ENCODE results near the gene COL9A2.

COL9A2 gene

GRCh38 chr1:40303790-40304189 lies 13.3 kb downstream of the COL9A2 start:
- FAIRE-seq (no peak), DNase-seq (ENCODE audit: low spot score) (no peak)

GRCh38 chr1:40303051-40303771 lies 13.9 kb downstream of the COL9A2 start:
- FAIRE-seq (no peak), DNase-seq (ENCODE audit: low spot score) (no peak)

GRCh38 chr1:40302475-40302874 lies 14.6 kb downstream of the COL9A2 start:
- no peak for FAIRE-seq
- no peak for DNase-seq (ENCODE audit: low spot score)

- no peak for FAIRE-seq
Observed at GRCh38 chr1:40301541-40302299, 15.4 kb downstream of the COL9A2 start.

GRCh38 chr1:40301066-40301465 lies 16.0 kb downstream of the COL9A2 start:
- DNase-seq (ENCODE audit: low spot score) (no peak), FAIRE-seq (no peak)

More at GRCh38 chr1:40301541-40302299, 15.4 kb downstream of the COL9A2 start:
- no peak for DNase-seq (ENCODE audit: low spot score)

GRCh38 chr1:40300651-40301050 lies 16.4 kb downstream of the COL9A2 start:
- no peak for DNase-seq (ENCODE audit: low spot score)
- FAIRE-seq, result no peak

GRCh38 chr1:40300249-40300567 lies 16.9 kb downstream of the COL9A2 start:
- no peak for DNase-seq (ENCODE audit: low spot score)
- no peak for FAIRE-seq

GRCh38 chr1:40299366-40300248 lies 17.5 kb downstream of the COL9A2 start:
- peak; percentile 60 for DNase-seq (ENCODE audit: low spot score)
- peak; percentile 48 for FAIRE-seq

- no peak for FAIRE-seq
- no peak for DNase-seq (ENCODE audit: low spot score)
Observed at GRCh38 chr1:40291293-40291692, 25.8 kb downstream of the COL9A2 start.

- no peak for FAIRE-seq
- no peak for DNase-seq (ENCODE audit: low spot score)
Observed at GRCh38 chr1:40281853-40282252, 35.2 kb downstream of the COL9A2 start.

DNA sequence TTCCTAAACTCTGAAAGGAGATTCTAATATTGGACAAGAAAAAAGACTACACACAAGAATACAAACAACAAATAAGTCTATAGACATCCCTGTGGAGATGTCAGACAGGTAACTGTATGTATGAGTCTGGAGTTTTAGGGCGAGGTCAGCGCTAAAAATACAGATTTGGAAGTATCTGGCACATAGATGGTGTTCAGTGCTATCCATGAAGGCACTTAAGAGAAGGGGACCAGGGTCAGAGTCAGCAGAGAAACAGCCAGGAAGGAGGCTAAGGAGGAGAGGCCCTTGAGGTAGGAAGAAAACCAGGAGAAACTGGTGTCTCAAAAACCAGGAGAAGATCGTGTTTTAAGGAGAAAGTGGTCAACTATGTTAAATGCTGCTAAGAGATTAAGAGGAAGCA lies 41.0 kb downstream of the COL9A2 start:
- no peak for DNase-seq (ENCODE audit: low spot score)
- no peak for FAIRE-seq

DNA sequence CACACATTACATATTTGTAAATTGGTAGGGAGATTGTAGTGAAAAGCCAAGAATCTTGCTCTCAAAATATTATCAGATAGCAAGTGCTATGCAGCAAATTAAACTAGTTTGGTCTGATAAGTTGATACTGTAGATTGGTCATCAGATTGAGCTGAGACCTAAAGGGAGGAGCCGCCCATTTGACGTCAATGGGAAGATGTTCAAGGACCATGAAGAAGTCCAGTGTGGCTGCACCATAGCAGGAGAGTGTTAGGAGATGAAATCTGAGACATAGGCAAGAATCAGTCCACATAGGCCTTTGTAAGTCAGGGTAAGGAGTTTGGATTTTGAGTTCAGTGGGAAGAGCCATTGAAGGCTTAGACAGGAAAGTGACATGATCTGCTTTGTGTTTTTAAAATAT lies 42.8 kb downstream of the COL9A2 start:
- FAIRE-seq (no peak), DNase-seq (ENCODE audit: low spot score) (no peak)

- DNase-seq (ENCODE audit: low spot score) (no peak), FAIRE-seq (no peak)
Observed at GRCh38 chr1:40273547-40274166, 43.4 kb downstream of the COL9A2 start.

DNA sequence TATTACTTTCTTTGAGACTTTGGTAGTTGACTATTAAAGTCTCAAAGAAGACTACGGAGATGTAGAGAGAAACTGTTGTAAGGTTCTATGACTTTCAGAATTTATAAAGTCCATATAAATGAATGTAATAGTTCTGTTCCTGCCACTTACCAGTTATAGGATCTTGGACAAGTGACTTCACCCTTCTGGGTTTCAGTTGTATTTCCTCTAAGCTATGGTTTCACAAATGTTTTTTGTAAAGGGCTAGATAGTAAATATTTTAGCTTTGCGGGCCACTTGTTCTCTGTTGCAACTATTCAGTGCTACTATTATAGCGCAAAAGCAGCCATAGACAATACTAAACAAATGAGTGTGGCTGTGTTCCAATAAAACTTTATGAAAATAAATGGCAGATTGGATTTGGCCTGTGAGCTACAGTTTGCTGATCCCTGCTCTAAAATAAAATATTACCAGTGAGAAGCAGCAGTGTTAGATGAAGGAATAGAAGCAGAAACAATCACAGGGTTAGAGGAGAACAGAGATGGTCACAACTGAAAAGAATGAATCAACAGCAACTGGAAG lies 44.4 kb downstream of the COL9A2 start:
- no peak for FAIRE-seq
- DNase-seq (ENCODE audit: low spot score), result no peak

GRCh38 chr1:40270152-40270834 lies 46.8 kb downstream of the COL9A2 start:
- DNase-seq (ENCODE audit: low spot score) (no peak), FAIRE-seq (peak; percentile 23)

- FAIRE-seq, result no peak
- no peak for DNase-seq (ENCODE audit: low spot score)
Observed at GRCh38 chr1:40268211-40268610, 48.9 kb downstream of the COL9A2 start.

DNA sequence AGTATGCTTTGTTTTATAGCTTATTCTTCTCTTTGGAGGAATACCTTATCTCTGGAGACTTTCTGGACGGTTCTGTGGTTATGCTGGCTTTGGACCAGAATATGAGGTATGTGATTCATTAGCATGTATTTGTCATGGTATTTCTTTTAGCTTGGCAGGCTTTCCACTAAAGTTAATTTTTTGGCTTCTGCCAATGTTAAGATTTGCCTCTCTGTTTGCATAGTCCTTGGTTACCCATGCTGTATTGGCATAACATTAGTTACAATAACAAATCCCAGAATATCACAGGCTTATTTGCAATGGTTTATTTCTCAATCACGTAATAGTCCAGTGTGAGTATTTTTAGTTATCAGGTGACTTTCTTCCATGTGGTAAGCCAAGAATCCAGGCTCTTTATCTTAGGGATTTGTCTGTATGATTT lies 49.3 kb downstream of the COL9A2 start:
- FAIRE-seq (no peak), DNase-seq (ENCODE audit: low spot score) (no peak)

GRCh38 chr1:40266786-40267535 lies 50.1 kb downstream of the COL9A2 start:
- DNase-seq (ENCODE audit: low spot score), result no peak
- peak; percentile 56 for FAIRE-seq

- no peak for DNase-seq (ENCODE audit: low spot score)
Observed at GRCh38 chr1:40265919-40266318, 51.2 kb downstream of the COL9A2 start.

DNA sequence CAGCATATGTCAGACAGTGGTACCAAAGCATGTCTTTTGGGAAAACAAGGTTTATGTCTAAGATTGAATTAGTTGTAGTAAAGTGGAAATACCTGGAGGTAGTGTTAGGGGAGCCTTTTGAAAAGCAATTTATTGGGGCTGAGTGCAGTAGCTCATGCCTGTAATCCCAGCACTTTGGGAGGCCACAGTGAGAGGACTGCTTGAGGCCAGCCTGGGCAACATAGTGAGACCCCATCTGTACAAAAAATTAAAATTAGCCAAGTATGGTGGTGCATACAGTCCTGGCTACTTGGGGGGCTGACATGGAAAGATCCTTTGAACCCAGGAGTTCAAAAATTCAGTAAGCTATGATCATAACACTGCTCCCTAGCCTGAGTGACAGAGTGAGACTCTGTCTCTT lies 51.8 kb downstream of the COL9A2 start:
- no peak for FAIRE-seq
- no peak for DNase-seq (ENCODE audit: low spot score)

More at GRCh38 chr1:40265919-40266318, 51.2 kb downstream of the COL9A2 start:
- FAIRE-seq, result no peak
